GM21447 (cell line): ENCODE results near the gene HLA-DOA.

ENCODE experiments used
- ATAC-seq: cut with Tn5 transposase; IDR thresholded peaks from one replicate; pipeline ENCODE4 v1.9.1; 2021; ENCODE audit not compliant: unreplicated experiment

The HLA-DOA gene

GRCh38 chr6:32968093-32968866, 41.1 kb downstream of the HLA-DOA start, which contains the start of gene BRD2:
BRD2 (plus strand) TSS chr6:32968594; CDS start chr6:32972899, 4,305 bp downstream.
- peak; percentile 27 for ATAC-seq

GRCh38 chr6:32967151-32968091, 42.0 kb downstream of the HLA-DOA start:
- ATAC-seq, result no peak

DNA sequence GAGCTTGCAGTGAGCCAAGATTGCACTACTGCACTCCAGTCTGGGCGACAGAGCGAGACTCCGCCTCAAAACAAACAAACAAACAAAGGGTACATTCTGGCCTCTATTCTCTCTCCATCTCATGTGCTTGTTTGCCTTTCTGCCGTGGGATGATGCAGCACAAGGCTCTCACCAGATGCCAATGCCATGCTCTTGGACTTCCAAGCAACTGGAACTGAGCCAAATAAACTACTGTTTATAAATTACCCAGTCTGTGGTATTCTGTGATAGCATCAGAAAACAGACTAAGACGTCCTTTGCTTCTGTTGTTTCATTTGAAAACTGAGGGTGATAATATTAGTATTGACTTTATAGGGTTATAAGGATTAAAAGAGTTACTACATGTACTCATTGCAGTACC, 44.6 kb downstream of the HLA-DOA start:
- no peak for ATAC-seq

GRCh38 chr6:32963866-32964265, 45.5 kb downstream of the HLA-DOA start:
- no peak for ATAC-seq

GRCh38 chr6:32962213-32962826, 47.1 kb downstream of the HLA-DOA start:
- no peak for ATAC-seq

DNA sequence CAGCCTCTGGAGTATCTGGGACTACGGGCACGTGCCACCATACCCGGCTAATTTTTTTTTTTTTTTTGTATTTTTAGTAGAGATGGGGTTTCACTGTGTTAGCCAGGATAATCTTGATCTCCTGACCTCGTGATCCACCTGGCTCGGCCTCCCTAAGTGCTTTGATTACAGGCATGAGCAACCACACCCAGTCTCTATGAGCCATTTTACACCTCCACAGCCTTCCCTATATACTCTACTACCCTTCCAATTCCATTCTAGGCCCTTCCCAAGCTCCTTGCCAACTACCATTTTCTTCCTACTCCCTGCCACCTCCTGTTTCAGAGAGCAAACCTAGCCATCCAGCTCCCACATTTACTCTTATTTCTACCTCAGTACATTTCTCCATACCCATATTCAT, 48.8 kb downstream of the HLA-DOA start:
- no peak for ATAC-seq

- ATAC-seq, result no peak
Measured at GRCh38 chr6:32956176-32956575, 53.2 kb downstream of the HLA-DOA start.

DNA sequence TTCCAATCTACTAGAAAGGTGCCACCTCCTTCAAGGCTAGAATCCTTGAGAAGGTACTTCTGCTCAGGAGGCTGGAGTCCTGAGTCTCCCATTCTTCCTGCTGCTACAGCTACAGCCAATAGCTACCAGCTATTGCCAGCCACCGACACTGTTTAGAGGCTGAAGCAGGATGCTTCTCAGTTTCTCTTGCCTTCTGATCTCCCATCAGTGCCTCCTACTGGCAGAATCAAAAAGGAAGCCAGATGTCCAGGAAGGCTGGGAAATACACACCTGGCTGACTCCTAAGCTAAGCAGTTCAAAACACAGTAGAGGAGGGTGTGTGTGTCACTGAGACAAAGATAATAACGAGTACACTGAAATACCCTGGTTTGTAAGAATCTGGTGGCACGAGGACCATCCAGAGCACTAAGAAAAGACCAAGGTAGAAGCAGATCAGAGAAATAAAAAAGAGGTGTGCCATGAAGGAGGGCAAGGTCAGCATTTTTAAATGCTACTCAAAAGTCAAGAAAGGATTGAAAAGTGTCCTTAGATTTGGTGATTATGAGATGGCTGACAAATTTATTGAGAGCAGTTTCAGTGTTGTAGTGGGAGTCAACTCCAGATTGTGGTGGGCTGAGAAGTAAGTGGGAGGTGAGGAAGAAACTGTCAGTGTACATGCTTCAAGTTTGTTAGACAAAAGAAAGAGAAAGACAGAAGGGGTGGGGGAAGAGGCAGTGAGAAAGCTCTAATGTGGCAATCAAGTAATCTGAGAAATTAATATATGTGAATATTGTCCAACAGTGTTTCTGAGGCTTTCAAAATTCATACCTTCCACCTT, 54.2 kb downstream of the HLA-DOA start:
- no peak for ATAC-seq

GRCh38 chr6:32954267-32954666, 55.1 kb downstream of the HLA-DOA start:
- no peak for ATAC-seq
